WTC11 (cell line): Measurements from ENCODE around the gene OR51G1.
"Not testable (repeated sequence)": the region's sequence is repeated elsewhere in the genome, so short reads cannot be mapped to it uniquely, and the experiment has no call there.

ENCODE experiments used
- CTCF ChIP-seq: fragments of 200-600 bp; IDR thresholded peaks from 2 replicates; pipeline ENCODE4 v1.8.0; 2022; ENCODE audit warnings: antibody characterized with exemption
- E2F4 ChIP-seq: sonication (generic); formaldehyde crosslinking; IDR thresholded peaks from 2 replicates; pipeline ENCODE4 v1.8.1; 2022; ENCODE audit warnings: low read depth, mild to moderate bottlenecking, moderate library complexity, missing genetic modification reagents, borderline replicate concordance
- KAT7 ChIP-seq: sonication (generic); formaldehyde crosslinking; IDR thresholded peaks from 2 replicates; pipeline ENCODE4 v1.8.1; 2023; ENCODE audit warnings: missing genetic modification reagents, mild to moderate bottlenecking, borderline replicate concordance
- NR2C2 ChIP-seq: sonication (generic); formaldehyde crosslinking; IDR thresholded peaks from 2 replicates; pipeline ENCODE4 v1.8.0; 2022; ENCODE audit warnings: mild to moderate bottlenecking, missing genetic modification reagents
- STAT6 ChIP-seq: sonication (generic); formaldehyde crosslinking; conservative IDR thresholded peaks from 2 replicates; pipeline ENCODE4 v1.8.1; 2023; ENCODE audit warnings: mild to moderate bottlenecking, low read depth, missing genetic modification reagents, moderate library complexity
- ZNF263 ChIP-seq: sonication (generic); formaldehyde crosslinking; IDR thresholded peaks from 2 replicates; pipeline ENCODE4 v1.8.1; 2022; ENCODE audit warnings: low read depth, mild to moderate bottlenecking, moderate library complexity, missing genetic modification reagents
- ZNF425 ChIP-seq: fragments of 250-450 bp; sonication (Bioruptor Pico); conservative IDR thresholded peaks from 2 replicates; pipeline ENCODE4 v1.9.0; 2021; ENCODE audit warnings: mild to moderate bottlenecking
- ZSCAN18 ChIP-seq: fragments of 250-450 bp; sonication (Bioruptor Pico); IDR thresholded peaks from 2 replicates; pipeline ENCODE4 v2.1.2; 2022; ENCODE audit warnings: mild to moderate bottlenecking, moderate library complexity

GRCh38 chr11:4955613-4956012, 31.5 kb upstream of the OR51G1 start, which contains the start of gene OR51A2:
- TF ChIP-seq STAT6 (CRISPR knock-in tag); ZSCAN18 (CRISPR knock-in tag); CTCF; KAT7 (CRISPR knock-in tag); ZNF263 (CRISPR knock-in tag); E2F4; ZNF425 (CRISPR knock-in tag); NR2C2: not testable (repeated sequence)
